Measurements from ENCODE around the gene MAML2.

The MAML2 gene

GRCh38 chr11:96091476-96091875, 251.5 kb downstream of the MAML2 start:
- peak; percentile 26 to 54 for DNase-seq

- DNase-seq, result no peak
Measured at GRCh38 chr11:96090711-96091110, 252.3 kb downstream of the MAML2 start.

GRCh38 chr11:96088914-96089313, 254.1 kb downstream of the MAML2 start:
- no peak for DNase-seq

DNA sequence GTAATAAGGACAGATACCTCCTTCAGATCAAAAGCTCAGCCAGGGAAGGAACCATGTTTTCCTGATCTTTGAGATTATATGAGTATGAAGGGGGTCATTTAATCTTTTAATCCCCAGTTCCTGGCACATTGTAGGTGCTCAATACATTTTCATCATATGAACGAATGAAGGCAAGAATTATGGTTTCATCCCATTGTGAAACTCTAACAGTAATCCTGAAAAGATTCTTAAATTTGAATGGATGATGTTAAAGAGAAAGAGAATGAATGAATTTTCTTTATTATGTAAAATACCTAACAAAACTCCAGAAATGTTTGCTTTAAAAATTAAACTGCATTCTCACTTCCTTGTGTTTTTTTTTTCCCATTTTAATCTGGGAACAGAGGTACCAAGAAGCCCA, 256.9 kb downstream of the MAML2 start:
- DNase-seq, result no peak

DNA sequence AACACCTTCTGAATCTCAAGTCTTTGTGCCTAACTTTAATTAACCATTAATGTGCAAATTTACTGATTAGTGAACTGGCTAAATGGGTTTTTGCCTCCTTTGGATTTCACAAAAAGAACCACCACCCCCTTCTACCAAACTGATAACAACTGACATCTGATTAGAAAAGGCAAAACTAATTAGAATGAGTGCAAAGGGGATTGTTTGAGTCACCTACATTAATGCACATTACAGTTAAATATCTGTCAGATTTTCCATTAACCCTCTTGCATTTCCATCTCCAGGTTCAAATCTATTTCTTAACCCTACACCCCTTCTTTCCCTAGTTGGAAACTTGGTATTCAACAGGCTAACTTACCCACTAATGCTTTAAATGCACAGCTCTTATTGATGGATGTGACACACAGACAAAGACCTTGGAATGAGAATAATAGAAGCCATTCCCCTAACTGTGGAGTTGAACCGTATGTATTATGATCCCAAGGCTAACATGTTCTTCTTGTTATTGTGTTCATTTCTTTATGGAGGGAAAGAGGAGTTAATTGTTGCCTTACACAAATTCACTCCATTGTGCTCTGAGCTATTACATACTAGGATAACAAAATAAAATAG, 257.6 kb downstream of the MAML2 start:
- no peak for DNase-seq

DNA sequence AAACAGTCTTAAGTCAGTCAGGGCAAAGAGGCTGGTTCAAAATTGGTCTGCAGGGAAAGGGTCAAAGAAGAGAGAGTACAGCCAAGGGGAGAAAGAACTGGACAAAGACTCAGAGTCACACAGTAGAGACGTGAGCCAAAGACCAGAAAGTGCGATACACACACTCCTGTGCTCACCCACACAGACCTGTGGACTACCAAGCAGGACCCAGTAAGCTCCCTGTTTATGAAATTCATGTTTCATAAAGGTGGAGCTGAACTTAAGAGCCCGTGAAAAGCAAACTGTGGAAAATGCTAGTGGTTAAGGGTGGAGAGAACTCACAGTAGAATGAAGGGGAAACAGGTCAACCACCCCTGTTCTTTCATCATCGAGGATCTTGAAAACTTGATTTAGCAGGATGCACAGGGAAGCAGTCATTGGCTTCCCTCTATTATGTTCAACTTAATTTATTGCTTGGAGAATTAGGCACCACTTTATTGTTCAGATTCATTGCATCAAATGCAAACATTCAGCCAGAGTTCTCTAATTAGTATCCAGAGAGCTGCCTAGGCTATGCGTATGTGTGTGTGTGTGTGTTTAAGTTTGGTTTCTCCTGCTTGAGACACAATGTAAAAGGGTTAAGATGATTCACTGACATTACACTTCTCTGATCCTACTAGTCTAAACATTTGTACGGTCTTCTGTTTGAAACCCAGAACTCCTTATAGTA, 258.2 kb downstream of the MAML2 start:
- DNase-seq, result no peak

DNA sequence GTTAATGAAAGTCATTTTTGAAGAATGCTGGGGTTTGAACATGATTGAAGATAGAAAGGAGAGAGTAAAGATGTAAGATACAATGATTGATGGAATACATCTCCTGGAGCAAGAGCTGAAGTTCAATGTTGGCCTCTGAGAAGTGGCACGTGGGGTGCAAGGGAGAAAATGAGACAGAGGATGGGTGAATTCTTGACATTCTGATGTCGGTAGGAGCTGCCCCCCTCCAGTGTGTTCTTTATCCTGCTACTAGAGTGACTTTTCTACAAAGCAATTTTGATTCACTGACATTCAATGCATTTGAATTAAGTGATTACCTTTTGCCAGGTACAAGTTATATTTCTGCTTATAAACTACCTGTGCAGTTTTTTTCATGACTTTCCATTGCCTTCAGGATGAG, 260.1 kb downstream of the MAML2 start:
- no peak for DNase-seq

DNA sequence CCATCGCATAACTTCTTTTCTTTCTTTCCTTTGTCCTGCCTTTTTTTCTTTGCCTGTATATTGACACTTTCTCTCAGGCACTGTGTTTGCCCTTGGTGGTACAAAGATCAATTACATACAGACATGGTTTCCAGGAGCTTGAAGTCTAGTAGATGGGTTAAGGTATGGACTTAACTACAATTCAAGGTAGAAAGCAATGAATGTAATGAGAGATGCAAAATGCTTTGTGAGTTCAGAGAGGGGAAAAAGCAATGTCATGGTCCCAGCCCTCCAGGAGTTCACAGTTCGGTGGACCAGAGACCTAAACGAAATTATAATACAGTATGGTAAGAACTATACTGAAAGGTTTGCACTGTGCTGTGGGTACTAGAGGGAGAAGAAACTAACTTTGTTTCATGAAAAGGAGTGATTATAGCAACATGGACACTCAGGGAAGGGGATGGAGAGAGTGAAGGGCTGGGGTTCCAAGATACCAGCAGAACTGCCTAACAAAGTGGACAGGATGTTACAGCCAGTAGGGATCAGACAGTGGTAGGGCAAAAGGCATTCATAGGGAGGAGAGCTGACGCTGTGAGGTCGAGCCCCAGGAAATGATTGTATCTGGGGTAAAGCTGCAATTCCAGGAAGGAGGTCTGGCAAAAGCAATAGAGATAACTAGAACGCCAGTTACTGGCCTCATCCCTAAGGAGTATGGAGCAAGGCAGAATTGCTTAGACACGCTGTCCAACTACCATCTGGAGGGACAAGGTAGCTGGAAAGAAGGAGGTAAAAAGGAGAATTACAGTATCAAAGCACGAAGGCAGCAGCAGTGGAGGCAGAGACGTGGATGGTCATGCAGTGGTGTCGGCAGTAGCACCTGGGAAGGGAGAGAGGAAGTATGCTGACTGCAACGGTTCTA, 260.7 kb downstream of the MAML2 start:
- DNase-seq, result no peak

GRCh38 chr11:96081561-96081960, 261.4 kb downstream of the MAML2 start:
- no peak for DNase-seq

GRCh38 chr11:96079691-96080090, 263.3 kb downstream of the MAML2 start:
- DNase-seq, result no peak

- DNase-seq, result no peak
Measured at GRCh38 chr11:96075532-96075959, 267.4 kb downstream of the MAML2 start.

GRCh38 chr11:96074551-96075310, 268.3 kb downstream of the MAML2 start:
- DNase-seq, result no peak

GRCh38 chr11:96073536-96073935, 269.5 kb downstream of the MAML2 start:
- DNase-seq, result no peak

DNA sequence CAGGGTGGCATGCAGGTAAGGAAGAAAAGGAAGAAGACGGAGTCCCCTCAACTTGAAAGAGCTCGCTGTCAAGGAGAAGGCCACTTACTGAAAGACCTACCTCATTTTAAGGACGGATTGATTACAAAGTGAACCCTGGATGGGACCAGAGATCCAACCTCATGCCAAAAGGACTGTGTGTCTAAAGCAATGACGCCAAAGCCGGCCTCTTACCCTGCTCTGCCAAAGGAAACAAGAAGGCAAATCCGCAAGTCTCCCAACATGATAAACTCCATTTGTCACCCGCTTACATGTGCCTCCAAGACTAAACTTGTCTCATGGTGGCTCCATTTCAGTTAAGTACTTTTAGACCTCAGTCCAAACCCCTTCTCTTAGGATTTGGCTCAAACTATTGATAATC, 270.4 kb downstream of the MAML2 start:
- no peak for DNase-seq

DNA sequence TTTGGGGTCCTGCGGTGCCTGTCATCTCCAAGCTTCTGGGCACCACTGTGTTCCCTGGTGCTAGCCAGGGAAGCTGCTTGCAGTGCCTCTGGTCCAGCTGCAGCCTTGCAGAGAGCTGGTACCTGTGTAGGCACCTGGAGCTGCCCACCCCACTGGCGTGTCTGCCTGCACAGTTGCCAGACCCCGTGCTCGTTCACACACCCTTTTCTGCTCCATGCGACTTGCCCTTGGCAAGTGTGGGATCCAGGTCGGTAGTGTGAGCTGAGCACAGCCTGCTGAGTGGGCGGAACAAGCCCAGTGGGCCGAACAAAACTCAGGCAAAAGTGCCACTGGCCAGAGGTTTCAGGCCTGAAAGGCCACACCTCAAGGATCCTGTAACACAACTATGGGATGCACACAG, 272.5 kb downstream of the MAML2 start:
- no peak for DNase-seq

GRCh38 chr11:96067160-96067559, 275.8 kb downstream of the MAML2 start:
- DNase-seq, result no peak

DNA sequence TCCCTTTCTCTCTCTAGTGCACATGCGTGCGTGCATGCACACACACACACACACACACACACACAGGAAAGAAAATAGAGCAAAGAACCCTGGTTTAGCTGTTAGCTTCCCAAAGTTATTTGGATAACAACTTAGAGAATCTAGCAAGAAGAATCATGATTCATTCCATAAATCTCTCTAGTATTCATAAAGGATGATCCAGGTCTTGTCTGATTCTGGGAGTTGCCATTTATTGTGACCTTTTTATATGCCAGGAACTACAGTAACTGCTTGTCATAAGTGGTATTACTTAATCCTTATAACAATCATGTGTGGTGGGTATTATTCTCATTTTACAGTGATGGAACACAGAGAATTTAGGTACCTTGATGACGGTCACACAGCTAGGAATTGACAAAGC, 277.6 kb downstream of the MAML2 start:
- no peak for DNase-seq

- no peak for DNase-seq
Measured at GRCh38 chr11:96063886-96064285, 279.1 kb downstream of the MAML2 start.

GRCh38 chr11:96063053-96063452, 279.9 kb downstream of the MAML2 start:
- no peak for DNase-seq

DNA sequence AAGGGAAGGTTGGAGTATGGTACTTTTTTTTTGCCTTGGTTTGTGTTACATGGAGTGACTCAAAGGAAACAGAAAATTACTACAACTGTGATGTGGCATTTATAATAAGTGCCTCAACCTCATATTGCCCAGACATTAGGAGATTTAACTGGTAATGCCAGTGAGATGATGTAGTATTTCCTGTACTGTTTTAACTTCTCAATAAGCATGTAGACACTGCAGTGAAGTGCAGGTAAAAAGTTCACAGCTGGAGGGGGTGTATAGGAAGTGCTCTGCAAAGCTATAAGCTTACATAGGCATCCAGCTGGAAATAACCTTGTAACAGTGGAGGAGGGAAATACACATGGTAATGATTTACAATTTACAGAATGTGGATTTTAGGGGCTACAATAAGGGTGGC, 280.9 kb downstream of the MAML2 start:
- peak in 1 of 2 donors; percentile 22 for DNase-seq

- no peak for DNase-seq
Measured at GRCh38 chr11:96061730-96062129, 281.3 kb downstream of the MAML2 start.

DNA sequence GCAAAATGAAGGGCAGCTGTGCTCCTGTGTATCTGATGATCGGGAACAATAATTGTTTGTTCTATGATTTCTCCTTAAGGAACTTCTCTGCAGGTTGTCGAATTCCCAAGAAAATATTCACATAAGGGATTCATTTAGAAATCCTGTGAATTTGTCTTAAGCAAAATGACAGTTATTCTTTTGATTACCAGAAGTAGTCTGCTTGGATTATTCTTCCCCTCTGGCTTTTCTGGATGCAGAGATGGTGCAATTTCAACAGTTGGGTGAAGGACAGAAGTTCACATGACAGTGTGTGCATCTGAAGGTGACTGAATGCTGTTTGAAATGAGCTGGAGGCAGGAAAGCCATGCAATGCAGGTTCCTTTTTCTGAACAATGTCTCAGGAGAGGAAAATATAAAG, 281.9 kb downstream of the MAML2 start:
- no peak for DNase-seq

DNA sequence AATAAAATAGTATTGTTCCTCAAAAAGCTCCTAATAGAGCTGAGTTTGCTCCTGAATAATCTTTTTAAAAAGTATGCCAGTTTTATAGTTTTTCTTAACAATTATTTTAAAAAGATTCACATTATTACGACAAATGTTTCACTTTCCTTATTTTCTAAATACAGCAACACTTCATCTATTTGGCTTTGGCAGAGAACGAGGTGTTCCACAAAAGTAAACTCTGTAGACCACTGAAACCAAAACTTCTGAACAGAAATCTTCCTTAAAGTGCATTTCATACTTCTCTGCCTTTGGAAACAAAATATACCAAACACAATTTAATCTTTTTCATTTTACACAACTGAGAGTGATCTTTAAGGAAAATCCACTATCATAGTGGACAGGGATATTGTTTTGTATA, 285.5 kb downstream of the MAML2 start:
- DNase-seq, result no peak

All from CD4-positive, alpha-beta T cell treated with Interleukin-1 beta for 1 hour (primary cell).